Gastrocnemius medialis (tissue), 4 donors: ENCODE results near the gene NCOR1. TPM values are rescaled to one million over a fixed set of nuclear protein-coding genes. Genes with fewer than 3 reads are reported as not detected.

Experiments used
- ATAC-seq, 2 donors: fragments of 150-250 bp; one replicate each; pipeline ENCODE4 v1.9.1; 2016
- DNase-seq, 2 donors: peaks; one replicate each; pipeline ENCODE4 v3.0.0-alpha.2; 2019
- H3K27ac ChIP-seq, 4 donors: fragments of 200-600 bp; sonication (generic); 1 replicate in 1 of 4; 2 replicates in 3 of 4; pipeline ENCODE4 v1.5.1; 2016 to 2018; ENCODE audit warnings: mild to moderate bottlenecking in 2 of 4, moderate library complexity in 1 of 4
- H3K27me3 ChIP-seq, 3 donors: fragments of 200-600 bp; sonication (generic) in 2 of 3; 1 replicate in 1 of 3; 2 replicates in 2 of 3; pipeline versions ENCODE4 v1.5.1 to v1.6.0; 2016 to 2019; ENCODE audit warnings: mild to moderate bottlenecking in 1 of 3, moderate library complexity in 1 of 3
- H3K36me3 ChIP-seq, 2 donors: fragments of 200-600 bp; sonication (generic) in 1 of 2; one replicate each; pipeline ENCODE4 v1.5.1; 2017 to 2018
- H3K4me1 ChIP-seq, 2 donors: fragments of 200-600 bp; sonication (generic) in 1 of 2; one replicate each; pipeline ENCODE4 v1.5.1; 2016 to 2017; ENCODE audit warnings: mild to moderate bottlenecking in 2 of 2
- H3K4me3 ChIP-seq, 4 donors: fragments of 200-600 bp; sonication (generic) in 3 of 4; 1 replicate in 1 of 4; 2 replicates in 3 of 4; pipeline ENCODE4 v1.5.1; 2016 to 2019; ENCODE audit warnings: mild to moderate bottlenecking in 2 of 4
- H3K9me3 ChIP-seq, 3 donors: fragments of 200-600 bp; sonication (generic) in 2 of 3; 1 replicate in 1 of 3; 2 replicates in 2 of 3; pipeline ENCODE4 v1.5.1; 2016 to 2019
- CTCF ChIP-seq, 5 experiments: fragments of 450-650 bp in 3 of 5; fragments of 200-600 bp in 2 of 5; sonication (generic) in 2 of 5; IDR thresholded peaks in 4 of 5; conservative IDR thresholded peaks in 1 of 5; 1 replicate in 4 of 5; 2 replicates in 1 of 5; pipeline ENCODE4 v1.5.1; 2016 to 2019; ENCODE audit warnings: antibody characterized with exemption in 5 of 5, mild to moderate bottlenecking in 3 of 5, moderate library complexity in 3 of 5
- POLR2A ChIP-seq, 2 donors: fragments of 450-650 bp; IDR thresholded peaks; one replicate each; pipeline ENCODE4 v1.6.1; 2017; ENCODE audit warnings: antibody characterized with exemption in 2 of 2, mild to moderate bottlenecking in 2 of 2, moderate library complexity in 2 of 2
- in situ Hi-C, 4 donors: fragments of 200-750 bp; cut with MboI; loops; one replicate each; pipeline versions ENCODE4 v1.15.0 to v1.8.0; 2017; ENCODE audit warnings: low sequenced_read_pairs in 4 of 4
- intact Hi-C: fragments of 100-400 bp; cut with DNase I; formaldehyde crosslinking; loops from one replicate; pipeline ENCODE4 v1.15.1; 2023; ENCODE audit warnings: low total_unique reads
- total RNA-seq, 4 donors: library from RNA; depleted of rRNA; stranded (reverse); fragments of >200 nt; gene quantifications; one replicate each; pipeline versions ENCODE4 v1.1.0 to v1.2.3, GENCODE V29; 2016

NCOR1 gene
- total RNA-seq, 4 donors from 2014 or later = 122 to 152 (median 132) TPM

- Histone ChIP-seq H3K36me3 (no peaks in the 10 kb centered on the region), H3K9me3 (no peaks in the 10 kb centered on the region), H3K4me1 (peaks cover 50 to 56% of the 10 kb centered on the region in 2 donors), H3K27me3 (no peaks in the 10 kb centered on the region), H3K4me3 (no peak overlapping the region), H3K27ac (peak overlapping the region; percentile 74 to 90 (median 85))
- TF ChIP-seq POLR2A (IDR thresholded peaks at IDR 0.05) (no peak), CTCF (IDR thresholded peaks at IDR 0.05 in 4 of 5, conservative IDR thresholded peaks at IDR 0.05 in 1 of 5) (no peak)
- ATAC-seq (peak; percentile 87 to 95), DNase-seq (peak; percentile 18 to 43)
- in situ Hi-C loops = no loop called here
- intact Hi-C loops = loop anchor here (2.0 kb wide), 1 partner anchor 42 kb away; the partner anchor contains the start of gene PIGL
Measured at GRCh38 chr17:16258901-16259300, 43.6 kb upstream of the NCOR1 start.

- no peak for ATAC-seq
- Histone ChIP-seq H3K27me3 (no peaks in the 10 kb centered on the region), H3K36me3 (no peaks in the 10 kb centered on the region), H3K4me1 (peaks cover 48 to 50% of the 10 kb centered on the region in 2 donors), H3K9me3 (no peaks in the 10 kb centered on the region), H3K4me3 (peak overlapping the region in 2 of 4 donors; percentile 4 to 21), H3K27ac (peak overlapping the region; percentile 57 to 89 (median 62))
- peak in 1 of 2 donors; percentile 54 for DNase-seq
- TF ChIP-seq CTCF (IDR thresholded peaks at IDR 0.05 in 4 of 5, conservative IDR thresholded peaks at IDR 0.05 in 1 of 5) = no peak
- TF ChIP-seq POLR2A (IDR thresholded peaks at IDR 0.05) = no peak
- intact Hi-C loops = no loop called here
- in situ Hi-C loops = no loop called here
Measured at GRCh38 chr17:16255481-16255921, 40.2 kb upstream of the NCOR1 start.

GRCh38 chr17:16254773-16255400 is 39.6 kb upstream of the NCOR1 start:
- DNase-seq (no peak), ATAC-seq (no peak)
- peaks cover 42 to 46% of the 10 kb centered on the region in 2 donors for H3K4me1 ChIP-seq
- TF ChIP-seq CTCF (IDR thresholded peaks at IDR 0.05 in 4 of 5, conservative IDR thresholded peaks at IDR 0.05 in 1 of 5) (no peak), POLR2A (IDR thresholded peaks at IDR 0.05) (no peak)
- no peaks in the 10 kb centered on the region for H3K27me3 ChIP-seq
- in situ Hi-C loops = no loop called here
- intact Hi-C loops = no loop called here
- no peak overlapping the region for H3K4me3 ChIP-seq
- no peaks in the 10 kb centered on the region for H3K36me3 ChIP-seq
- no peaks in the 10 kb centered on the region for H3K9me3 ChIP-seq
- peak overlapping the region; percentile 57 to 89 (median 62) for H3K27ac ChIP-seq

GRCh38 chr17:16251556-16251955 is 36.2 kb upstream of the NCOR1 start:
- no peak overlapping the region for H3K4me3 ChIP-seq
- H3K9me3 ChIP-seq = no peaks in the 10 kb centered on the region
- H3K36me3 ChIP-seq = no peaks in the 10 kb centered on the region
- no peaks in the 10 kb centered on the region for H3K27me3 ChIP-seq
- no peak for DNase-seq
- no peak overlapping the region for H3K27ac ChIP-seq
- peaks cover 13 to 17% of the 10 kb centered on the region in 2 donors for H3K4me1 ChIP-seq
- intact Hi-C loops (no loop called here), in situ Hi-C loops (no loop called here)
- ATAC-seq = no peak
- no peak for TF ChIP-seq CTCF (IDR thresholded peaks at IDR 0.05 in 4 of 5, conservative IDR thresholded peaks at IDR 0.05 in 1 of 5)
